CD14-positive monocyte (primary cell): ENCODE measurements around the gene CDH23. TPM values are rescaled to one million over a fixed set of nuclear protein-coding genes. Genes with fewer than 3 reads are reported as not detected.

Source experiments
- DNase-seq, 3 donors: peaks; one replicate each; pipeline ENCODE4 v3.0.0-alpha.2; 2011 to 2022
- H2AFZ ChIP-seq: 2 replicates; pipeline ENCODE4 v1.6.0; 2012; ENCODE audit warnings: mild to moderate bottlenecking, low read depth, low read length, inconsistent platforms; ENCODE audit not compliant: insufficient read depth, poor library complexity, severe bottlenecking
- H3K27ac ChIP-seq, 2 donors: 1 replicate in 1 of 2; 2 replicates in 1 of 2; pipeline ENCODE4 v1.5.1; 2012 to 2013; ENCODE audit warnings: low read length in 2 of 2, control low read depth in 1 of 2, inconsistent platforms in 1 of 2, low read depth in 1 of 2, mild to moderate bottlenecking in 1 of 2
- H3K27me3 ChIP-seq, 2 donors: one replicate each; pipeline versions ENCODE4 v1.6.0 to v1.6.1; 2011 to 2013; ENCODE audit warnings: low read length in 2 of 2; ENCODE audit not compliant: control insufficient read depth in 2 of 2, insufficient read depth in 2 of 2
- H3K36me3 ChIP-seq, 2 donors: replicated peaks in 1 of 2; 1 replicate in 1 of 2; 2 replicates in 1 of 2; pipeline versions ENCODE4 v1.5.1 to v1.6.1; 2012 to 2013; ENCODE audit warnings: low read length in 2 of 2, control low read depth in 1 of 2, inconsistent platforms in 1 of 2, mild to moderate bottlenecking in 1 of 2; ENCODE audit not compliant: insufficient read depth in 2 of 2, control insufficient read depth in 1 of 2
- H3K4me1 ChIP-seq, 2 donors: 1 replicate in 1 of 2; 2 replicates in 1 of 2; pipeline versions ENCODE4 v1.5.1 to v1.6.1; 2012 to 2013; ENCODE audit warnings: low read length in 2 of 2, control low read depth in 1 of 2, inconsistent platforms in 1 of 2, mild to moderate bottlenecking in 1 of 2, moderate library complexity in 1 of 2; ENCODE audit not compliant: insufficient read depth in 2 of 2, control insufficient read depth in 1 of 2
- H3K4me2 ChIP-seq: replicated peaks from 2 replicates; pipeline ENCODE3; 2012; ENCODE audit warnings: low read length, moderate library complexity, mild to moderate bottlenecking; ENCODE audit not compliant: poor library complexity, severe bottlenecking; ENCODE audit errors: extremely low read depth
- H3K4me3 ChIP-seq, 3 experiments: fragments of 200-600 bp in 1 of 3; sonication (generic) in 1 of 3; replicated peaks in 1 of 3; 1 replicate in 2 of 3; 2 replicates in 1 of 3; pipeline ENCODE4 v1.5.1; 2011 to 2013; ENCODE audit warnings: low read length in 3 of 3, mild to moderate bottlenecking in 3 of 3, control low read depth in 2 of 3, low read depth in 2 of 3, inconsistent platforms in 1 of 3, moderate library complexity in 1 of 3
- H3K79me2 ChIP-seq: 2 replicates; pipeline ENCODE4 v1.6.0; 2012; ENCODE audit warnings: mild to moderate bottlenecking, control low read depth, inconsistent platforms, low read length, moderate library complexity; ENCODE audit not compliant: insufficient read depth
- H3K9ac ChIP-seq: 2 replicates; pipeline ENCODE4 v1.6.0; 2017; ENCODE audit warnings: low read length, mild to moderate bottlenecking; ENCODE audit not compliant: insufficient read depth, poor library complexity, severe bottlenecking
- H3K9me3 ChIP-seq, 2 donors: replicated peaks in 1 of 2; 1 replicate in 1 of 2; 2 replicates in 1 of 2; pipeline versions ENCODE4 v1.5.1 to v1.6.1; 2012 to 2013; ENCODE audit warnings: low read length in 2 of 2, control low read depth in 1 of 2; ENCODE audit not compliant: control insufficient read depth in 1 of 2, insufficient read depth in 1 of 2
- H4K20me1 ChIP-seq: 2 replicates; pipeline ENCODE4 v1.6.0; 2012; ENCODE audit warnings: mild to moderate bottlenecking, low read length, control low read depth, moderate library complexity; ENCODE audit not compliant: insufficient read depth
- H3K27ac Mint-ChIP-seq, 7 donors: one replicate each; pipeline ENCODE4 v1.8.0; 2020; ENCODE audit warnings: mild to moderate bottlenecking in 7 of 7, mixed read lengths in 7 of 7, moderate library complexity in 6 of 7, inconsistent platforms in 2 of 7
- H3K27me3 Mint-ChIP-seq, 3 donors: one replicate each; pipeline ENCODE4 v1.8.0; 2021 to 2022; ENCODE audit warnings: low read depth in 3 of 3, mild to moderate bottlenecking in 3 of 3, mixed read lengths in 3 of 3, moderate library complexity in 3 of 3, inconsistent platforms in 1 of 3
- H3K36me3 Mint-ChIP-seq, 2 donors: one replicate each; pipeline ENCODE4 v1.8.0; 2020; ENCODE audit warnings: mixed read lengths in 2 of 2, inconsistent platforms in 1 of 2, mild to moderate bottlenecking in 1 of 2
- H3K4me1 Mint-ChIP-seq: one replicate; pipeline ENCODE4 v1.8.0; 2020; ENCODE audit warnings: mild to moderate bottlenecking, mixed read lengths
- H3K4me3 Mint-ChIP-seq, 2 donors: one replicate each; pipeline ENCODE4 v1.8.0; 2020; ENCODE audit warnings: mild to moderate bottlenecking in 2 of 2, mixed read lengths in 2 of 2, moderate library complexity in 1 of 2
- H3K9me3 Mint-ChIP-seq, 7 donors: one replicate each; pipeline ENCODE4 v1.8.0; 2020 to 2022; ENCODE audit warnings: mixed read lengths in 7 of 7, mild to moderate bottlenecking in 6 of 7, moderate library complexity in 6 of 7, inconsistent platforms in 2 of 7
- WGBS: methylation state at CpG from one replicate; pipeline ENCODE4 v1.1.5; 2013; ENCODE audit warnings: missing lambda C conversion rate; ENCODE audit not compliant: insufficient coverage; 5-methylcytosine and 5-hydroxymethylcytosine counted together
- intact Hi-C, 2 donors: fragments of 100-400 bp; cut with micrococcal nuclease; formaldehyde crosslinking; loops; one replicate each; pipeline versions ENCODE4 v1.15.0 to v1.15.1; 2023
- polyA plus RNA-seq, 3 donors: library from polyadenylated mRNA; depleted of rRNA in 1 of 3; unstranded in 2 of 3; stranded (reverse) in 1 of 3; fragments of 300-500 nt in 2 of 3; fragments of >200 nt in 1 of 3; fragmentation: Illumina TruSeq in 2 of 3; gene quantifications; 1 replicate in 2 of 3; 2 replicates in 1 of 3; pipeline ENCODE4 v1.2.3, GENCODE V29; 2012 to 2021
- TF ChIP-seq, protein P1 (sequence below): fragments of 200-600 bp; IDR thresholded peaks from one replicate; pipeline ENCODE4 v1.8.0; 2022; ENCODE audit warnings: antibody characterized with exemption, mild to moderate bottlenecking

The CDH23 gene
- polyA plus RNA-seq, 3 donors, result 8.2 to 36.2 (median 10.5) TPM

DNA sequence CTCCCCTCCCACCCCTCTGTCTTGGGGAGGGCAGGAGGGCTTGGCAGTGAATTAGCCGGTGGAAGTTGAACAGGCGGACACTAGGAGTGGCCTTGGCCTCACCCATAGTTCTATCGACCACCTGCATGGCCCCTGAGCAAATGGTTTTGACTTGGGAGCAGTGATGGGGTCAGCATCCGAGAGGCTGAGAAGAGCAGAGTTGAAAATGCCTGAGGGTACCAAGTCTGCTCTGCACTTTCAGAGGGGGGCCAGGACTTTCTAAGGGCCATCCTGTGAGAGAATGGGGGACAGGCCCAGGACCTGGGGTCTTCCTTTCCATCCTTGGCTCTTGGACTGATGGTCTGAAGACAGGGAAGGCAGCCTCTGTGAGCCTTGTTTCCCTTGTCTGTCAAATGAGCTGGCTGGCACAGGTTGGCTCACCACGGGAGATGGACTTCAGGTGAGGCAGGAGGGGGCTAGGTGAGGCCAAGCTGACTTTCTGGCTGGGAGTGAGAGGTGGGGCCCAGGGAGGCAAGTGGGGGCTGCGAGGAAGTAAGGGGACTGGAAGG, 29.4 kb downstream of the CDH23 start:
- H2AFZ ChIP-seq, result no peak overlapping the region
- H3K4me3 ChIP-seq, result no peak overlapping the region
- H3K36me3 ChIP-seq, result no peaks in the 10 kb centered on the region
- no peak overlapping the region for H3K9ac ChIP-seq
- H3K27me3 ChIP-seq, result no peaks in the 10 kb centered on the region
- H3K36me3 Mint-ChIP-seq, result no peaks in the 10 kb centered on the region
- DNase-seq, result no peak
- intact Hi-C loops, result no loop called here
- H3K27ac ChIP-seq, result no peak overlapping the region
- WGBS, result 84% methylated on average over 3 of the region's 6 CpGs
- no peak overlapping the region for H3K4me3 Mint-ChIP-seq
- H3K4me2 ChIP-seq, result no peak overlapping the region
- no peaks in the 10 kb centered on the region for H3K4me1 Mint-ChIP-seq
- no peaks in the 10 kb centered on the region for H3K9me3 ChIP-seq
- peaks cover 6 to 14% (median 11%) of the 10 kb centered on the region in 3 donors for H3K27me3 Mint-ChIP-seq
- no peaks in the 10 kb centered on the region for H3K79me2 ChIP-seq
- H3K4me1 ChIP-seq, result no peaks in the 10 kb centered on the region
- TF ChIP-seq, protein P1, sequence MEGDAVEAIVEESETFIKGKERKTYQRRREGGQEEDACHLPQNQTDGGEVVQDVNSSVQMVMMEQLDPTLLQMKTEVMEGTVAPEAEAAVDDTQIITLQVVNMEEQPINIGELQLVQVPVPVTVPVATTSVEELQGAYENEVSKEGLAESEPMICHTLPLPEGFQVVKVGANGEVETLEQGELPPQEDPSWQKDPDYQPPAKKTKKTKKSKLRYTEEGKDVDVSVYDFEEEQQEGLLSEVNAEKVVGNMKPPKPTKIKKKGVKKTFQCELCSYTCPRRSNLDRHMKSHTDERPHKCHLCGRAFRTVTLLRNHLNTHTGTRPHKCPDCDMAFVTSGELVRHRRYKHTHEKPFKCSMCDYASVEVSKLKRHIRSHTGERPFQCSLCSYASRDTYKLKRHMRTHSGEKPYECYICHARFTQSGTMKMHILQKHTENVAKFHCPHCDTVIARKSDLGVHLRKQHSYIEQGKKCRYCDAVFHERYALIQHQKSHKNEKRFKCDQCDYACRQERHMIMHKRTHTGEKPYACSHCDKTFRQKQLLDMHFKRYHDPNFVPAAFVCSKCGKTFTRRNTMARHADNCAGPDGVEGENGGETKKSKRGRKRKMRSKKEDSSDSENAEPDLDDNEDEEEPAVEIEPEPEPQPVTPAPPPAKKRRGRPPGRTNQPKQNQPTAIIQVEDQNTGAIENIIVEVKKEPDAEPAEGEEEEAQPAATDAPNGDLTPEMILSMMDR, result no peak
- H3K27ac Mint-ChIP-seq, result no peak overlapping the region
- no peaks in the 10 kb centered on the region for H3K9me3 Mint-ChIP-seq
- no peaks in the 10 kb centered on the region for H4K20me1 ChIP-seq

DNA sequence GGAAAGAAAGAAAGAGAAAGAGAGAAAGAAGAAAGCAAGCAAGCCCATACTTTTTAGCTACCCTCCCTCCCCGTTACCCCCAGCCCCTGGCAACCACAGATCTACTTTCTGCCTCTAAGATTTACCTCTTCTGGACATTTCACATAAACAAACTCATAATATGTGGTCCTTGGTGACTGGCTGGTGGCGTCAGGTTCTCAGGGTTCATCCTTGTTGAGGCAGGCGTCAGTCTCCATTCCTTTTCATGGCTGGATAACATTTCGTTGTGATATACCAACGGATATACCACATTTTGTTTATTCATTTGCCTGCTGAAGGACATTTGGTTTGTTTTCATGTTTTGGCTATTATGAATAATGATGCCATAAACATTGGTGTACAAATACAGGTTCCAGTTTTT, 30.5 kb downstream of the CDH23 start:
- Mint-ChIP-seq H3K36me3 (no peaks in the 10 kb centered on the region), H3K4me3 (no peak overlapping the region), H3K27ac (no peak overlapping the region), H3K27me3 (peaks cover 5 to 12% (median 11%) of the 10 kb centered on the region in 3 donors), H3K4me1 (no peaks in the 10 kb centered on the region), H3K9me3 (no peaks in the 10 kb centered on the region)
- Histone ChIP-seq H4K20me1 (no peaks in the 10 kb centered on the region), H3K4me3 (no peak overlapping the region), H3K36me3 (no peaks in the 10 kb centered on the region), H3K27me3 (no peaks in the 10 kb centered on the region), H3K27ac (no peak overlapping the region), H3K79me2 (no peaks in the 10 kb centered on the region), H3K9me3 (no peaks in the 10 kb centered on the region), H3K4me1 (no peaks in the 10 kb centered on the region), H3K9ac (no peak overlapping the region), H3K4me2 (no peak overlapping the region), H2AFZ (no peak overlapping the region)
- DNase-seq, result no peak
- TF ChIP-seq, protein P1, result no peak
- no CpG with 5 or more reads among the region's 5 CpGs for WGBS
- intact Hi-C loops, result no loop called here
